MCF 10A (cell line): ENCODE data around the gene UBXN6. TPM values are rescaled to one million over a fixed set of nuclear protein-coding genes. Genes with fewer than 3 reads are reported as not detected.

ENCODE experiments used
- BruUV-seq: library from RNA; stranded (reverse); fragments of 400-500 nt; replicated peaks from 2 replicates; lab custom pipeline; 2021; lab: Mats Ljungman, UMichigan
- CTCF ChIA-PET: fragments of 300-600 bp; sonication (Branson Sonifier 250); formaldehyde crosslinking; extraction: SDS; loops from one replicate; lab custom pipeline; 2021; ENCODE audit warnings: antibody characterized with exemption, inconsistent platforms; lab: Yijun Ruan, JAX
- POLR2A ChIA-PET: fragments of 300-600, 350-650 bp; sonication (Branson Sonifier 250); formaldehyde crosslinking; extraction: SDS; loops from one replicate; lab custom pipeline; 2020; ENCODE audit warnings: antibody characterized with exemption, inconsistent platforms; lab: Yijun Ruan, JAX
- DNase-seq: peaks from one replicate; pipeline ENCODE4 v3.0.0-alpha.2; 2018; ENCODE audit not compliant: unreplicated experiment
- H3K27ac Mint-ChIP-seq: one replicate; pipeline ENCODE4 v1.8.0; 2022; ENCODE audit warnings: mild to moderate bottlenecking, low read depth, mixed read lengths; ENCODE audit not compliant: unreplicated experiment
- H3K27me3 Mint-ChIP-seq: one replicate; pipeline ENCODE4 v1.8.0; 2022; ENCODE audit warnings: mixed read lengths; ENCODE audit not compliant: insufficient read depth, unreplicated experiment
- H3K36me3 Mint-ChIP-seq: one replicate; pipeline ENCODE4 v1.8.0; 2022; ENCODE audit warnings: mild to moderate bottlenecking, moderate library complexity, mixed read lengths; ENCODE audit not compliant: insufficient read depth, unreplicated experiment
- H3K4me1 Mint-ChIP-seq: one replicate; pipeline ENCODE4 v1.8.0; 2022; ENCODE audit warnings: mixed read lengths; ENCODE audit not compliant: insufficient read depth, unreplicated experiment
- H3K4me3 Mint-ChIP-seq: one replicate; pipeline ENCODE4 v1.8.0; 2022; ENCODE audit warnings: mild to moderate bottlenecking, moderate library complexity, mixed read lengths; ENCODE audit not compliant: unreplicated experiment
- H3K9me3 Mint-ChIP-seq: one replicate; pipeline ENCODE4 v1.8.0; 2022; ENCODE audit warnings: mixed read lengths; ENCODE audit not compliant: unreplicated experiment
- intact Hi-C: fragments of 100-400 bp; cut with micrococcal nuclease; formaldehyde crosslinking; loops from 2 replicates; pipeline ENCODE4 v1.14.1; 2022
- total RNA-seq: library from RNA; stranded (reverse); gene quantifications from 2 replicates; pipeline ENCODE4 v1.2.3, GENCODE V29; 2022
- TF ChIP-seq, protein P1 (sequence below): fragments of 200-600 bp; IDR thresholded peaks from one replicate; pipeline ENCODE4 v1.8.0; 2022; ENCODE audit warnings: antibody characterized with exemption, mild to moderate bottlenecking; ENCODE audit not compliant: unreplicated experiment

Gene UBXN6
- total RNA-seq, 1 experiment from 2014 or later = 94.8 TPM

GRCh38 chr19:4473763-4474513, 16.3 kb upstream of the UBXN6 start:
- intact Hi-C loops = no loop called here

GRCh38 chr19:4473011-4473762, 15.6 kb upstream of the UBXN6 start:
- TF ChIP-seq, protein P1, sequence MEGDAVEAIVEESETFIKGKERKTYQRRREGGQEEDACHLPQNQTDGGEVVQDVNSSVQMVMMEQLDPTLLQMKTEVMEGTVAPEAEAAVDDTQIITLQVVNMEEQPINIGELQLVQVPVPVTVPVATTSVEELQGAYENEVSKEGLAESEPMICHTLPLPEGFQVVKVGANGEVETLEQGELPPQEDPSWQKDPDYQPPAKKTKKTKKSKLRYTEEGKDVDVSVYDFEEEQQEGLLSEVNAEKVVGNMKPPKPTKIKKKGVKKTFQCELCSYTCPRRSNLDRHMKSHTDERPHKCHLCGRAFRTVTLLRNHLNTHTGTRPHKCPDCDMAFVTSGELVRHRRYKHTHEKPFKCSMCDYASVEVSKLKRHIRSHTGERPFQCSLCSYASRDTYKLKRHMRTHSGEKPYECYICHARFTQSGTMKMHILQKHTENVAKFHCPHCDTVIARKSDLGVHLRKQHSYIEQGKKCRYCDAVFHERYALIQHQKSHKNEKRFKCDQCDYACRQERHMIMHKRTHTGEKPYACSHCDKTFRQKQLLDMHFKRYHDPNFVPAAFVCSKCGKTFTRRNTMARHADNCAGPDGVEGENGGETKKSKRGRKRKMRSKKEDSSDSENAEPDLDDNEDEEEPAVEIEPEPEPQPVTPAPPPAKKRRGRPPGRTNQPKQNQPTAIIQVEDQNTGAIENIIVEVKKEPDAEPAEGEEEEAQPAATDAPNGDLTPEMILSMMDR = no peak
- peak overlapping the region; percentile 64 for H3K27ac Mint-ChIP-seq
- no TSS peak for BruUV-seq
- H3K9me3 Mint-ChIP-seq = no peaks in the 10 kb centered on the region
- no peak for DNase-seq
- ChIA-PET CTCF (interaction anchor here (0.7 to 1.4 kb wide), 3 partner anchors 52 to 97 kb away, joined by 3 to 4 read pairs (median 3); no protein-coding TSS in a partner anchor), POLR2A (interaction anchor here (0.6 to 7.6 kb wide), 4 partner anchors 16 to 130 kb away, joined by 3 to 67 read pairs (median 4); partner anchors contain the start of gene UBXN6)
- peaks cover 20% of the 10 kb centered on the region for H3K4me1 Mint-ChIP-seq
- peaks cover 22% of the 10 kb centered on the region for H3K36me3 Mint-ChIP-seq
- no peaks in the 10 kb centered on the region for H3K27me3 Mint-ChIP-seq
- no peak overlapping the region for H3K4me3 Mint-ChIP-seq
- intact Hi-C loops = no loop called here

More at GRCh38 chr19:4473763-4474513, 16.3 kb upstream of the UBXN6 start:
- H3K36me3 Mint-ChIP-seq = peaks cover 29% of the 10 kb centered on the region
- ChIA-PET CTCF (interaction anchor here (0.6 to 1.4 kb wide), 4 partner anchors 51 to 97 kb away, joined by 3 to 5 read pairs (median 4); no protein-coding TSS in a partner anchor), POLR2A (interaction anchor here (0.9 to 7.6 kb wide), 3 partner anchors 9 to 131 kb away, joined by 3 to 67 read pairs (median 6); partner anchors contain the start of gene UBXN6)
- no peak overlapping the region for H3K4me3 Mint-ChIP-seq
- no peaks in the 10 kb centered on the region for H3K27me3 Mint-ChIP-seq
- no TSS peak for BruUV-seq
- TF ChIP-seq, protein P1 = no peak
- H3K27ac Mint-ChIP-seq = peak overlapping the region; percentile 52
- peaks cover 20% of the 10 kb centered on the region for H3K4me1 Mint-ChIP-seq
- DNase-seq = no peak
- no peaks in the 10 kb centered on the region for H3K9me3 Mint-ChIP-seq

DNA sequence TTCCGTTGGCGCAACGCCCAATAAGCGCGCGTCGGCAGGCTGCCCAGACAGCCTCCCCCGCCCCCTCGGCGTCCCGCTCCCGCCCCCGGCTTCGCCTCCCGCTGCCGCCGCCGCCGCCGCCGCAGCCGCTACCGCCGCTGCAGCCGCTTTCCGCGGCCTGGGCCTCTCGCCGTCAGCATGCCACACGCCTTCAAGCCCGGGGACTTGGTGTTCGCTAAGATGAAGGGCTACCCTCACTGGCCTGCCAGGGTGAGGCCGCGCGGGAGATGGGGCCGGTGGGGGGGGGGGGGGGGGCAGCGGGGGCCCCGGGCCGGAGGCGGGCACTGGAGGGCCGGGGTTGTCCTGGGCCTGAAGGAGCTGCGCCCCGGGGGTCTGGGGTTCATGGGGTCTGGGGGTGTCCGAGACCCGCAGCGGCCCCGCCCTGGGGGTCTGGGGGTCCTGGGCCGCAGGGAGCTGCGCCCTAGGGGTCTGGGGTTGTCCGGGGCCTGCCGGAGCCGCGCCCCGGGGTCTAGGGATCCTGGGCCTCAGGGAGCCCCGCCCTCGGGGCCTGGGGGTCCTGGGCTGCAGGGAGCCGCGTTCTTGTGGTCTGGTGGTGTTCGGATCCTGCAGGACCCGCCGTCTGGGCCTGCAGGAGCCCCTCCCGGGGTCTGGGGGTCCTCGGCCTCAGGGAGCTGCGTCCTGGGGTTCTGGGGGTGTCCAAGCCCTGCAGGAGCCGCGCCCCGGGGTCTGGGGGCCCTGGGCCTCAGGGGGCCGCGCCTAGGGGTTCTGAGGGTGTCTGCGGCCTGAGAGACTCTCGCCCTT, 14.8 kb upstream of the UBXN6 start, which contains the start of gene HDGFL2:
TSS of gene HDGFL2 (plus strand) at position 124 of the 801 bp plus-strand sequence. CDS start at position 178, 54 bp downstream.
- Mint-ChIP-seq H3K4me1 (peaks cover 20% of the 10 kb centered on the region), H3K4me3 (no peak within 1 kb of the TSS), H3K27me3 (no peaks in the 10 kb centered on the region), H3K27ac (peak within 1 kb of the TSS; percentile 64), H3K36me3 (peaks cover 13% of the 10 kb centered on the region), H3K9me3 (no peaks in the 10 kb centered on the region)
- POLR2A ChIA-PET = interaction anchor here (0.5 to 7.6 kb wide), 12 partner anchors 10 to 466 kb away, joined by 3 to 67 read pairs (median 4); partner anchors contain the start of genes CHAF1A, TICAM1, UBXN6 and YJU2
- TF ChIP-seq, protein P1 = no peak
- intact Hi-C loops = no loop called here
- no peak for DNase-seq
- no TSS peak for BruUV-seq
- CTCF ChIA-PET = interaction anchor here (1.2 to 1.5 kb wide), 2 partner anchors 51 to 120 kb away, joined by 3 read pairs; no protein-coding TSS in a partner anchor
